Measurements from ENCODE around the gene RABGAP1L.

The RABGAP1L gene

DNA sequence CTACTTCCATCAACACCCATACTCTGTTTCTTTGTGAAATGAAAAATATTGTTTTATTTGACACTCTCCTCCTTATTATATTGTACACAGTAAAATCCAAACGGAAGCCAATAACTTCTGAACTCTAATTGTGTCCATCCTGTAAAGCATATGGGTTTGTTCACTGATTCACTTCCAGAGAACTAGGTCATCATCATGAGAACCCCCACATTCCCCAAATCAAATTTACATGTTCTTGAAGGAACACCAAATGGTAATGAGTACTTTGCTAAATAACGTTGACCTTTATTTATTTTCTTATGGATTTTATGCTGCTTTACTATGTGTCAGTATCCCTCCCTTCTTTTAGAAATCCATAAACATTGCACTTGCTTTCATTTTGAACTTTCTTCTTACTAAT lies 627.0 kb downstream of the RABGAP1L start:
- no peak for TF ChIP-seq CTCF (IDR thresholded peaks at IDR 0.05; ENCODE audit: insufficient read depth, low read length, missing control alignments)
- no peak for DNase-seq (ENCODE audit: low read depth, low spot score)
- ChIA-PET CTCF (no interaction called here), POLR2A (no interaction called here)
- H3K4me3 ChIP-seq (ENCODE audit: low read depth, low read length), result no peak overlapping the region

DNA sequence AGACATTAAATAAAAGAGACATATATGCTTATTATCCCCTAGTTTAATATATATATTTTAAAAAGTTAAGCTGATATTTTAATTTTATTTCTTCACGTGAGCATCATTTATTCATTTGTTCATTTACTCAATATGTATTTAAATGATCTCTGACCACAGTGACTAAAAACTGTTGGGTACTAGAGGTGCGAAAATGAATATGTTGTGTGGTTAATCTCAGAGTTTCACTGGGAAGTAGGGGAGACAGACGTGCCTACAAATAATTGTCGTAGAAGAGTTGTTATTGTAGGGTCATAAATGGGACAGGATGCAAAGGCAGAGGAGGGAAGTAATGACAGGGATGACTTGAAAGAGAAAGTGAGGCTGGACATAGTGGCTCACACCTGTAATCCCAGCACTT lies 627.4 kb downstream of the RABGAP1L start:
- H3K4me3 ChIP-seq (ENCODE audit: low read depth, low read length), result no peak overlapping the region
- TF ChIP-seq CTCF (IDR thresholded peaks at IDR 0.05; ENCODE audit: insufficient read depth, low read length, missing control alignments), result no peak
- POLR2A ChIA-PET, result no interaction called here
- CTCF ChIA-PET, result interaction anchor here (1.4 to 2.2 kb wide), 2 partner anchors 42 to 196 kb away, joined by 5 to 7 read pairs; no protein-coding TSS in a partner anchor
- no peak for DNase-seq (ENCODE audit: low read depth, low spot score)

- H3K4me3 ChIP-seq (ENCODE audit: low read depth, low read length), result no peak overlapping the region
- DNase-seq (ENCODE audit: low read depth, low spot score), result peak; percentile 77
- no peak for TF ChIP-seq CTCF (IDR thresholded peaks at IDR 0.05; ENCODE audit: insufficient read depth, low read length, missing control alignments)
- CTCF ChIA-PET, result interaction anchor here (1.6 to 2.2 kb wide), 2 partner anchors 194 to 209 kb away, joined by 5 to 7 read pairs; no protein-coding TSS in a partner anchor
- POLR2A ChIA-PET, result interaction anchor here (1.9 to 2.2 kb wide), 2 partner anchors 11 to 210 kb away, joined by 10 read pairs; partner anchors contain the start of gene CACYBP
These were observed 629.7 kb downstream of the RABGAP1L start for GRCh38 chr1:174788981-174789380.

DNA sequence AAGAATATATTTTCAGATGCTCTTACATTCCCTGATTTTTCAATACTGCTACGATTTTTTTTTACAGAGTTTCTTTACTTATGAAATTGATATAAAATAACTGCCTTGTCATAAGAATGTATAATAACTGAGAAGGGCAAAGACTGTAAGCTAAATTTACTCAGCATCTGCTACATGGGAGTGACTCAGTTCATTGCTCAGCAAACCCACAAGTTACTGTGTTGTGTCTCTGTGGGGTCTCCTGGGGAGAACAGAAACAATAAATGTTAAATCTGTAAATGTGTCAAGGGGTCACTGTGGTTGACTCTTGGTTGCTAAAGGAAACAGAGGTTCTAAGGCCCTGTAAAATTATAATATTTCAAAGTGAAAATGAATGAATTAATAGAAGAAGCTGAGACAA lies 630.1 kb downstream of the RABGAP1L start:
- ChIA-PET CTCF (interaction anchor here (0.7 to 1.6 kb wide), 2 partner anchors 209 to 215 kb away, joined by 3 to 5 read pairs; no protein-coding TSS in a partner anchor), POLR2A (interaction anchor here (1.9 to 2.2 kb wide), 2 partner anchors 11 to 210 kb away, joined by 10 read pairs; partner anchors contain the start of gene CACYBP)

DNA sequence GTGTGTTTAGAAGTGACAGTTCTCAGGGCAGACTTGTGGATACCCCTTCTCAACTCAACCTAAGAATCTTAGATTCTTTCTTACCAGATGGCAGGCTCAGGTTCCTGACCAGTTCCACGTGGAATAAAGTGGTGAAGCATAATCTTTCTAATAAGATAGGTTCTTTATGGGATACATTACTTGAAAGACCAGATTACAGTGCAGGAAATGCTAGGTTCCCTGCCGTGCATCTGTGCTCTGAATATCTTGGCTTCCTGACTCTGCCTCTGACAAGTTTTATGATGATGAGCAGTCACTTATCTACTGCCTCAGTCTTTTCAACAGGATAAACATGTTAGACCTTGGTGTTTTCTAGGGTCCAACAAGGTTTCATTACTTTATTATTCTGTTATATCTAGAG lies 632.5 kb downstream of the RABGAP1L start:
- DNase-seq (ENCODE audit: low read depth, low spot score), result no peak
- ChIA-PET POLR2A (no interaction called here), CTCF (interaction anchor here (1.4 kb wide), 2 partner anchors 191 to 206 kb away, joined by 3 to 6 read pairs; no protein-coding TSS in a partner anchor)
- TF ChIP-seq CTCF (IDR thresholded peaks at IDR 0.05; ENCODE audit: insufficient read depth, low read length, missing control alignments), result no peak
- H3K4me3 ChIP-seq (ENCODE audit: low read depth, low read length), result no peak overlapping the region

More for the DNA sequence above, 630.1 kb downstream of the RABGAP1L start:
- no peak for TF ChIP-seq CTCF (IDR thresholded peaks at IDR 0.05; ENCODE audit: insufficient read depth, low read length, missing control alignments)
- DNase-seq (ENCODE audit: low read depth, low spot score), result peak; percentile 61
- H3K4me3 ChIP-seq (ENCODE audit: low read depth, low read length), result no peak overlapping the region

- POLR2A ChIA-PET, result no interaction called here
- CTCF ChIA-PET, result interaction anchor here (1.4 kb wide), 1 partner anchor 204 kb away, joined by 3 read pairs; no protein-coding TSS in a partner anchor
- no peak overlapping the region for H3K4me3 ChIP-seq (ENCODE audit: low read depth, low read length)
- DNase-seq (ENCODE audit: low read depth, low spot score), result no peak
- no peak for TF ChIP-seq CTCF (IDR thresholded peaks at IDR 0.05; ENCODE audit: insufficient read depth, low read length, missing control alignments)
These were observed 635.5 kb downstream of the RABGAP1L start for GRCh38 chr1:174794861-174795260.
